ENCODE measurements around the gene ADAT3. TPM values are rescaled to one million over a fixed set of nuclear protein-coding genes. Genes with fewer than 3 reads are reported as not detected.

Gene ADAT3
- total RNA-seq, 2 experiments from 2014 or later: 9.3 to 11.4 TPM

- ATAC-seq: no peak
- H3K36me3 Mint-ChIP-seq: peaks cover 28% of the 10 kb centered on the region
- peaks cover 21% of the 10 kb centered on the region for H3K4me1 Mint-ChIP-seq
- H3K9me3 Mint-ChIP-seq (ENCODE audit: low read depth): peaks cover 13% of the 10 kb centered on the region
- no peaks in the 10 kb centered on the region for H3K27me3 Mint-ChIP-seq
- no peak for DNase-seq
- no peak overlapping the region for H3K27ac Mint-ChIP-seq
- CTCF ChIA-PET: interaction anchor here (0.7 kb wide), 1 partner anchor 12 kb away, joined by 3 read pairs; no protein-coding TSS in a partner anchor
- H3K4me3 Mint-ChIP-seq: no peak overlapping the region
These were observed 27.2 kb downstream of the ADAT3 start for GRCh38 chr19:1932395-1932794.

GRCh38 chr19:1933244-1933643 lies 28.0 kb downstream of the ADAT3 start:
- no peak for ATAC-seq
- peaks cover 21% of the 10 kb centered on the region for H3K4me1 Mint-ChIP-seq
- CTCF ChIA-PET: interaction anchor here (0.6 to 0.7 kb wide), 3 partner anchors 11 to 166 kb away, joined by 3 read pairs; no protein-coding TSS in a partner anchor
- H3K36me3 Mint-ChIP-seq: peaks cover 28% of the 10 kb centered on the region
- H3K27me3 Mint-ChIP-seq: no peaks in the 10 kb centered on the region
- no peak overlapping the region for H3K27ac Mint-ChIP-seq
- DNase-seq: no peak
- no peak overlapping the region for H3K4me3 Mint-ChIP-seq
- peaks cover 13% of the 10 kb centered on the region for H3K9me3 Mint-ChIP-seq (ENCODE audit: low read depth)

GRCh38 chr19:1933942-1934341 lies 28.7 kb downstream of the ADAT3 start:
- H3K27ac Mint-ChIP-seq: no peak overlapping the region
- no peaks in the 10 kb centered on the region for H3K27me3 Mint-ChIP-seq

GRCh38 chr19:1935484-1936208 lies 30.4 kb downstream of the ADAT3 start:
- CTCF ChIA-PET: interaction anchor here (1.6 kb wide), 1 partner anchor 10 kb away, joined by 4 read pairs; no protein-coding TSS in a partner anchor
- ATAC-seq (no peak), DNase-seq (no peak)
- H3K4me3 Mint-ChIP-seq: no peak overlapping the region
- H3K27me3 Mint-ChIP-seq: no peaks in the 10 kb centered on the region
- H3K9me3 Mint-ChIP-seq (ENCODE audit: low read depth): peaks cover 13% of the 10 kb centered on the region
- no peak overlapping the region for H3K27ac Mint-ChIP-seq
- H3K36me3 Mint-ChIP-seq: peaks cover 28% of the 10 kb centered on the region
- H3K4me1 Mint-ChIP-seq: peaks cover 24% of the 10 kb centered on the region

More at GRCh38 chr19:1933942-1934341, 28.7 kb downstream of the ADAT3 start:
- DNase-seq (no peak), ATAC-seq (no peak)
- Mint-ChIP-seq H3K4me1 (peaks cover 19% of the 10 kb centered on the region), H3K4me3 (no peak overlapping the region), H3K36me3 (peaks cover 28% of the 10 kb centered on the region), H3K9me3 (ENCODE audit: low read depth) (peaks cover 13% of the 10 kb centered on the region)
- CTCF ChIA-PET: no interaction called here

GRCh38 chr19:1936430-1936829 lies 31.2 kb downstream of the ADAT3 start:
- Mint-ChIP-seq H3K9me3 (ENCODE audit: low read depth) (peaks cover 12% of the 10 kb centered on the region), H3K36me3 (peaks cover 28% of the 10 kb centered on the region), H3K27ac (no peak overlapping the region), H3K27me3 (no peaks in the 10 kb centered on the region), H3K4me3 (no peak overlapping the region), H3K4me1 (peaks cover 24% of the 10 kb centered on the region)
- DNase-seq (no peak), ATAC-seq (no peak)
- CTCF ChIA-PET: interaction anchor here (0.9 to 1.6 kb wide), 2 partner anchors 9 to 116 kb away, joined by 3 to 4 read pairs; no protein-coding TSS in a partner anchor

- CTCF ChIA-PET: interaction anchor here (0.9 to 1.6 kb wide), 2 partner anchors 9 to 115 kb away, joined by 3 to 4 read pairs; no protein-coding TSS in a partner anchor
- DNase-seq (no peak), ATAC-seq (no peak)
- Mint-ChIP-seq H3K4me1 (peaks cover 24% of the 10 kb centered on the region), H3K4me3 (no peak overlapping the region), H3K9me3 (ENCODE audit: low read depth) (peaks cover 8% of the 10 kb centered on the region), H3K27me3 (no peaks in the 10 kb centered on the region), H3K27ac (no peak overlapping the region), H3K36me3 (peaks cover 23% of the 10 kb centered on the region)
These were observed 31.9 kb downstream of the ADAT3 start for GRCh38 chr19:1936916-1937610.

GRCh38 chr19:1938071-1938470 lies 32.9 kb downstream of the ADAT3 start:
- Mint-ChIP-seq H3K4me1 (peaks cover 27% of the 10 kb centered on the region), H3K4me3 (no peak overlapping the region), H3K27me3 (no peaks in the 10 kb centered on the region), H3K27ac (no peak overlapping the region), H3K9me3 (ENCODE audit: low read depth) (peaks cover 5% of the 10 kb centered on the region), H3K36me3 (peaks cover 18% of the 10 kb centered on the region)
- ATAC-seq (no peak), DNase-seq (no peak)
- CTCF ChIA-PET: interaction anchor here (0.6 kb wide), 1 partner anchor 41 kb away, joined by 3 read pairs; no protein-coding TSS in a partner anchor

GRCh38 chr19:1941146-1942077 lies 36.2 kb downstream of the ADAT3 start, which contains the start of gene CSNK1G2:
CSNK1G2 (plus strand) TSS chr19:1941172; CDS start chr19:1969773, 28,601 bp downstream.
- Mint-ChIP-seq H3K4me1 (peaks cover 35% of the 10 kb centered on the region), H3K36me3 (peaks cover 6% of the 10 kb centered on the region), H3K27me3 (no peaks in the 10 kb centered on the region), H3K4me3 (peak within 1 kb of the TSS; percentile 95), H3K27ac (peak within 1 kb of the TSS; percentile 95), H3K9me3 (ENCODE audit: low read depth) (no peaks in the 10 kb centered on the region)
- CTCF ChIA-PET: interaction anchor here (1.5 kb wide), 1 partner anchor 77 kb away, joined by 7 read pairs; no protein-coding TSS in a partner anchor
- peak; percentile 51 for DNase-seq
- ATAC-seq: peak; percentile 64

- H3K4me3 Mint-ChIP-seq: peak overlapping the region; percentile 95
- CTCF ChIA-PET: interaction anchor here (0.9 to 1.7 kb wide), 3 partner anchors 45 to 213 kb away, joined by 3 to 7 read pairs (median 7); no protein-coding TSS in a partner anchor
- ATAC-seq: peak; percentile 47
- peak; percentile 89 for DNase-seq
- no peaks in the 10 kb centered on the region for H3K9me3 Mint-ChIP-seq (ENCODE audit: low read depth)
- H3K27me3 Mint-ChIP-seq: no peaks in the 10 kb centered on the region
- H3K36me3 Mint-ChIP-seq: peaks cover 2% of the 10 kb centered on the region
- H3K4me1 Mint-ChIP-seq: peaks cover 35% of the 10 kb centered on the region
- peak overlapping the region; percentile 92 for H3K27ac Mint-ChIP-seq
These were observed 37.1 kb downstream of the ADAT3 start for GRCh38 chr19:1942078-1942933.

- peak; percentile 50 for DNase-seq
- ATAC-seq: no peak
- H3K36me3 Mint-ChIP-seq: peaks cover 2% of the 10 kb centered on the region
- CTCF ChIA-PET: interaction anchor here (0.6 to 1.7 kb wide), 4 partner anchors 10 to 213 kb away, joined by 3 to 7 read pairs (median 5); no protein-coding TSS in a partner anchor
- peak overlapping the region; percentile 95 for H3K4me3 Mint-ChIP-seq
- H3K4me1 Mint-ChIP-seq: peaks cover 30% of the 10 kb centered on the region
- H3K27me3 Mint-ChIP-seq: no peaks in the 10 kb centered on the region
- no peaks in the 10 kb centered on the region for H3K9me3 Mint-ChIP-seq (ENCODE audit: low read depth)
- peak overlapping the region; percentile 92 for H3K27ac Mint-ChIP-seq
These were observed 37.8 kb downstream of the ADAT3 start for GRCh38 chr19:1942934-1943555.

- CTCF ChIA-PET: interaction anchor here (0.6 to 1.7 kb wide), 3 partner anchors 10 to 109 kb away, joined by 3 to 7 read pairs (median 3); no protein-coding TSS in a partner anchor
- peak overlapping the region; percentile 95 for H3K4me3 Mint-ChIP-seq
- peaks cover 31% of the 10 kb centered on the region for H3K4me1 Mint-ChIP-seq
- peak overlapping the region; percentile 92 for H3K27ac Mint-ChIP-seq
- peaks cover 6% of the 10 kb centered on the region for H3K36me3 Mint-ChIP-seq
- no peaks in the 10 kb centered on the region for H3K27me3 Mint-ChIP-seq
- DNase-seq: no peak
- no peak for ATAC-seq
- no peaks in the 10 kb centered on the region for H3K9me3 Mint-ChIP-seq (ENCODE audit: low read depth)
These were observed 38.5 kb downstream of the ADAT3 start for GRCh38 chr19:1943661-1944087.

Data from activated CD8-positive, alpha-beta memory T cell treated with anti-CD3 and anti-CD28 coated beads, Interleukin-2, amount 10 ng/mL, durations not matched to agents 7 days and 5 days (primary cell).